Measurements from ENCODE around the gene USP4. TPM values are rescaled to one million over a fixed set of nuclear protein-coding genes. Genes with fewer than 3 reads are reported as not detected.

Gene USP4
- polyA plus RNA-seq, 3 donors = 68.6 to 125 (median 78.9) TPM

DNA sequence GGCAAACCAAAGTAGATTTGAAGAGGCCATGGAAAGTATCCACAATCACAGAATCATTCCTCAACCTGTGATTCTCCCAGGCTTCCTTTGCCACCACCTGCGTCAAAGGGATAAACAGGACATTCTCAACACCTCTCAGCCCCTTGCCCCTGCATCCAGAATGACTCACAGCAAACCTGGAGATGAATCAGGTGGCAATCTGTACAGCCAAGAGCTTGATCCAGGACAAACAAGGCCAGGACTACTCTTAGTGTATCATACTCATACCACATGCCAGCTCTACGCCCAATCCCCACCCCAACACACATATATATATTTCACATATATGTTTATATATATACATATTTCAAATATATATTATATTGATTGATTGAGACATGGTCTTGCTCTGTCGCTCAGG is 39.3 kb downstream of the USP4 start:
- Histone ChIP-seq H3K4me1 (ENCODE audit: control insufficient read depth in 1 of 2, insufficient read depth in 2 of 2, low read length in 2 of 2) (peaks cover 4 to 10% of the 10 kb centered on the region in 2 donors), H2AFZ (ENCODE audit: insufficient read depth, low read depth, low read length, poor library complexity, severe bottlenecking) (no peak overlapping the region), H3K36me3 (replicated peaks in 1 of 2; ENCODE audit: control insufficient read depth in 1 of 2, insufficient read depth in 2 of 2, low read length in 2 of 2) (peaks cover 80 to 94% of the 10 kb centered on the region in 2 donors), H3K79me2 (ENCODE audit: insufficient read depth, low read length) (peaks cover 17% of the 10 kb centered on the region), H3K9ac (ENCODE audit: insufficient read depth, low read length, poor library complexity, severe bottlenecking) (no peak overlapping the region), H4K20me1 (ENCODE audit: insufficient read depth, low read length) (peaks cover 82% of the 10 kb centered on the region), H3K27ac (ENCODE audit: low read depth in 1 of 2, low read length in 2 of 2) (peak overlapping the region in 1 of 2 donors; percentile 59), H3K9me3 (replicated peaks in 1 of 2; ENCODE audit: control insufficient read depth in 1 of 2, insufficient read depth in 1 of 2, low read length in 2 of 2) (no peaks in the 10 kb centered on the region), H3K27me3 (ENCODE audit: control insufficient read depth in 2 of 2, insufficient read depth in 2 of 2, low read length in 2 of 2) (no peaks in the 10 kb centered on the region), H3K4me2 (replicated peaks; ENCODE audit: extremely low read depth, low read length, poor library complexity, severe bottlenecking) (no peak overlapping the region), H3K4me3 (replicated peaks in 1 of 3; ENCODE audit: low read depth in 2 of 3, low read length in 3 of 3) (no peak overlapping the region)
- Mint-ChIP-seq H3K27me3 (ENCODE audit: low read depth in 3 of 3) (peaks cover 0 to 2% (median 0%) of the 10 kb centered on the region in 3 donors), H3K27ac (peak overlapping the region in 1 of 7 donors; percentile 20), H3K4me1 (peaks cover 10% of the 10 kb centered on the region), H3K9me3 (no peaks in the 10 kb centered on the region), H3K36me3 (peaks cover 78 to 96% of the 10 kb centered on the region in 2 donors), H3K4me3 (no peak overlapping the region)
- TF ChIP-seq, protein P1, sequence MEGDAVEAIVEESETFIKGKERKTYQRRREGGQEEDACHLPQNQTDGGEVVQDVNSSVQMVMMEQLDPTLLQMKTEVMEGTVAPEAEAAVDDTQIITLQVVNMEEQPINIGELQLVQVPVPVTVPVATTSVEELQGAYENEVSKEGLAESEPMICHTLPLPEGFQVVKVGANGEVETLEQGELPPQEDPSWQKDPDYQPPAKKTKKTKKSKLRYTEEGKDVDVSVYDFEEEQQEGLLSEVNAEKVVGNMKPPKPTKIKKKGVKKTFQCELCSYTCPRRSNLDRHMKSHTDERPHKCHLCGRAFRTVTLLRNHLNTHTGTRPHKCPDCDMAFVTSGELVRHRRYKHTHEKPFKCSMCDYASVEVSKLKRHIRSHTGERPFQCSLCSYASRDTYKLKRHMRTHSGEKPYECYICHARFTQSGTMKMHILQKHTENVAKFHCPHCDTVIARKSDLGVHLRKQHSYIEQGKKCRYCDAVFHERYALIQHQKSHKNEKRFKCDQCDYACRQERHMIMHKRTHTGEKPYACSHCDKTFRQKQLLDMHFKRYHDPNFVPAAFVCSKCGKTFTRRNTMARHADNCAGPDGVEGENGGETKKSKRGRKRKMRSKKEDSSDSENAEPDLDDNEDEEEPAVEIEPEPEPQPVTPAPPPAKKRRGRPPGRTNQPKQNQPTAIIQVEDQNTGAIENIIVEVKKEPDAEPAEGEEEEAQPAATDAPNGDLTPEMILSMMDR (IDR thresholded peaks at IDR 0.05) = no peak
- WGBS (ENCODE audit: insufficient coverage) = 100% methylated on average over 1 of the region's 3 CpGs
- intact Hi-C loops (cut with micrococcal nuclease) = no loop called here
- DNase-seq = no peak

DNA sequence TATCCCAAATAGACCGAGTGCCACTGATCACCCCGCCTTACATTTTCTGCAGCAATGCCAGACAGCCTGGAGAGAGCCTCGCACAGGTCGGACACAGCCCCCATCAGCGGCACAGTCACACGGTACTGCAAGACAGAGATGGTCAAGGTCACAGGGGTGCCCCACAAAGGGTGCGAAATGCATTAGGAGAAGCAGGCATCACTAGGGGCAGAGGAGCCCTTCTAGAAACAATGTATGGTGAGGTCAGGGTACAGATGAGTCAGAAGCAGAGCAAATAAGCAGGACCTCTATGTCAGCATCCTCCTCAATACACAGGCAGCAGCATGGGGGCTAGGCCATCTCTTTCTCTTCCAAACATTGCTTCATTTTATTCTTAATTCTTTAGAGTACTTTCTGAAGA is 41.3 kb downstream of the USP4 start:
- H3K4me2 ChIP-seq (replicated peaks; ENCODE audit: extremely low read depth, low read length, poor library complexity, severe bottlenecking) = no peak overlapping the region
- TF ChIP-seq, protein P1 (IDR thresholded peaks at IDR 0.05) = no peak
- Mint-ChIP-seq H3K36me3 (peaks cover 80 to 96% of the 10 kb centered on the region in 2 donors), H3K9me3 (no peaks in the 10 kb centered on the region), H3K27ac (peak overlapping the region in 2 of 7 donors; percentile 14 to 33), H3K27me3 (ENCODE audit: low read depth in 3 of 3) (peaks cover 0 to 2% (median 0%) of the 10 kb centered on the region in 3 donors), H3K4me1 (peaks cover 10% of the 10 kb centered on the region), H3K4me3 (no peak overlapping the region)
- peak overlapping the region in 1 of 2 donors; percentile 70 for H3K27ac ChIP-seq (ENCODE audit: low read depth in 1 of 2, low read length in 2 of 2)
- peaks cover 77% of the 10 kb centered on the region for H4K20me1 ChIP-seq (ENCODE audit: insufficient read depth, low read length)
- H3K9me3 ChIP-seq (replicated peaks in 1 of 2; ENCODE audit: control insufficient read depth in 1 of 2, insufficient read depth in 1 of 2, low read length in 2 of 2) = no peaks in the 10 kb centered on the region
- no peak overlapping the region for H3K9ac ChIP-seq (ENCODE audit: insufficient read depth, low read length, poor library complexity, severe bottlenecking)
- no peak overlapping the region for H3K4me3 ChIP-seq (replicated peaks in 1 of 3; ENCODE audit: low read depth in 2 of 3, low read length in 3 of 3)
- H3K4me1 ChIP-seq (ENCODE audit: control insufficient read depth in 1 of 2, insufficient read depth in 2 of 2, low read length in 2 of 2) = peaks cover 4 to 10% of the 10 kb centered on the region in 2 donors
- peaks cover 10% of the 10 kb centered on the region for H3K79me2 ChIP-seq (ENCODE audit: insufficient read depth, low read length)
- WGBS (ENCODE audit: insufficient coverage) = 99% methylated on average over 6 of the region's 7 CpGs
- DNase-seq = no peak
- peaks cover 82 to 96% of the 10 kb centered on the region in 2 donors for H3K36me3 ChIP-seq (replicated peaks in 1 of 2; ENCODE audit: control insufficient read depth in 1 of 2, insufficient read depth in 2 of 2, low read length in 2 of 2)
- intact Hi-C loops (cut with micrococcal nuclease) = loop anchor here in 1 of 2 donors (5.0 kb wide), 1 partner anchor 149 kb away; no protein-coding TSS in a partner anchor
- no peaks in the 10 kb centered on the region for H3K27me3 ChIP-seq (ENCODE audit: control insufficient read depth in 2 of 2, insufficient read depth in 2 of 2, low read length in 2 of 2)
- no peak overlapping the region for H2AFZ ChIP-seq (ENCODE audit: insufficient read depth, low read depth, low read length, poor library complexity, severe bottlenecking)

Measured in CD14-positive monocyte (primary cell).